ENCODE data around the gene TNFRSF1B.

Gene TNFRSF1B

DNA sequence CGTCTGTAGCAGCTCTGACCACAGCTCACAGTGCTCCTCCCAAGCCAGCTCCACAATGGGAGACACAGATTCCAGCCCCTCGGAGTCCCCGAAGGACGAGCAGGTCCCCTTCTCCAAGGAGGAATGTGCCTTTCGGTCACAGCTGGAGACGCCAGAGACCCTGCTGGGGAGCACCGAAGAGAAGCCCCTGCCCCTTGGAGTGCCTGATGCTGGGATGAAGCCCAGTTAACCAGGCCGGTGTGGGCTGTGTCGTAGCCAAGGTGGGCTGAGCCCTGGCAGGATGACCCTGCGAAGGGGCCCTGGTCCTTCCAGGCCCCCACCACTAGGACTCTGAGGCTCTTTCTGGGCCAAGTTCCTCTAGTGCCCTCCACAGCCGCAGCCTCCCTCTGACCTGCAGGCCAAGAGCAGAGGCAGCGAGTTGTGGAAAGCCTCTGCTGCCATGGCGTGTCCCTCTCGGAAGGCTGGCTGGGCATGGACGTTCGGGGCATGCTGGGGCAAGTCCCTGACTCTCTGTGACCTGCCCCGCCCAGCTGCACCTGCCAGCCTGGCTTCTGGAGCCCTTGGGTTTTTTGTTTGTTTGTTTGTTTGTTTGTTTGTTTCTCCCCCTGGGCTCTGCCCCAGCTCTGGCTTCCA is 40.1 kb downstream of the TNFRSF1B start:
- POLR2A ChIA-PET (ENCODE audit: low non-redundant PET) = interaction anchor here (0.6 kb wide), 1 partner anchor 9 kb away, joined by 3 read pairs; no protein-coding TSS in a partner anchor
- DNase-seq (ENCODE audit: low spot score) = no peak
- no peak overlapping the region for H3K27ac ChIP-seq
- TF ChIP-seq CTCF (conservative IDR thresholded peaks at IDR 0.05; ENCODE audit: low read depth) = no peak
- CTCF ChIA-PET = interaction anchor here (0.6 to 1.2 kb wide), 6 partner anchors 56 to 83 kb away, joined by 3 to 5 read pairs (median 3); no protein-coding TSS in a partner anchor

DNA sequence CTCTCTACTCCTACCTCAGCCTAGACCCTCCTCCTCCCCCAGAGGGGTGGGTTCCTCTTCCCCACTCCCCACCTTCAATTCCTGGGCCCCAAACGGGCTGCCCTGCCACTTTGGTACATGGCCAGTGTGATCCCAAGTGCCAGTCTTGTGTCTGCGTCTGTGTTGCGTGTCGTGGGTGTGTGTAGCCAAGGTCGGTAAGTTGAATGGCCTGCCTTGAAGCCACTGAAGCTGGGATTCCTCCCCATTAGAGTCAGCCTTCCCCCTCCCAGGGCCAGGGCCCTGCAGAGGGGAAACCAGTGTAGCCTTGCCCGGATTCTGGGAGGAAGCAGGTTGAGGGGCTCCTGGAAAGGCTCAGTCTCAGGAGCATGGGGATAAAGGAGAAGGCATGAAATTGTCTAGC is 41.5 kb downstream of the TNFRSF1B start:
- CTCF ChIA-PET = interaction anchor here (0.6 to 4.5 kb wide), 5 partner anchors 14 to 305 kb away, joined by 3 to 63 read pairs (median 3); no protein-coding TSS in a partner anchor
- TF ChIP-seq CTCF (conservative IDR thresholded peaks at IDR 0.05; ENCODE audit: low read depth) = no peak
- POLR2A ChIA-PET (ENCODE audit: low non-redundant PET) = no interaction called here
- DNase-seq (ENCODE audit: low spot score) = no peak
- H3K27ac ChIP-seq = no peak overlapping the region

GRCh38 chr1:12208764-12209494 is 42.1 kb downstream of the TNFRSF1B start:
- H3K27ac ChIP-seq = no peak overlapping the region
- TF ChIP-seq CTCF (conservative IDR thresholded peaks at IDR 0.05; ENCODE audit: low read depth) = peak; percentile 86
- CTCF ChIA-PET = interaction anchor here (0.5 to 4.5 kb wide), 5 partner anchors 13 to 304 kb away, joined by 3 to 63 read pairs (median 3); no protein-coding TSS in a partner anchor
- peak; percentile 82 for DNase-seq (ENCODE audit: low spot score)
- POLR2A ChIA-PET (ENCODE audit: low non-redundant PET) = no interaction called here

- CTCF ChIA-PET = interaction anchor here (0.5 to 4.5 kb wide), 3 partner anchors 17 to 120 kb away, joined by 3 to 63 read pairs (median 3); no protein-coding TSS in a partner anchor
- no peak for TF ChIP-seq CTCF (conservative IDR thresholded peaks at IDR 0.05; ENCODE audit: low read depth)
- no peak for DNase-seq (ENCODE audit: low spot score)
- no peak overlapping the region for H3K27ac ChIP-seq
- POLR2A ChIA-PET (ENCODE audit: low non-redundant PET) = no interaction called here
These were observed 42.7 kb downstream of the TNFRSF1B start for GRCh38 chr1:12209495-12209832.

- ChIA-PET CTCF (interaction anchor here (1.7 to 2.4 kb wide), 2 partner anchors 14 to 90 kb away, joined by 6 to 16 read pairs; no protein-coding TSS in a partner anchor), POLR2A (ENCODE audit: low non-redundant PET) (no interaction called here)
- no peak overlapping the region for H3K27ac ChIP-seq
- DNase-seq (ENCODE audit: low spot score) = no peak
- no peak for TF ChIP-seq CTCF (conservative IDR thresholded peaks at IDR 0.05; ENCODE audit: low read depth)
These were observed 48.5 kb downstream of the TNFRSF1B start for GRCh38 chr1:12215118-12215961.

DNA sequence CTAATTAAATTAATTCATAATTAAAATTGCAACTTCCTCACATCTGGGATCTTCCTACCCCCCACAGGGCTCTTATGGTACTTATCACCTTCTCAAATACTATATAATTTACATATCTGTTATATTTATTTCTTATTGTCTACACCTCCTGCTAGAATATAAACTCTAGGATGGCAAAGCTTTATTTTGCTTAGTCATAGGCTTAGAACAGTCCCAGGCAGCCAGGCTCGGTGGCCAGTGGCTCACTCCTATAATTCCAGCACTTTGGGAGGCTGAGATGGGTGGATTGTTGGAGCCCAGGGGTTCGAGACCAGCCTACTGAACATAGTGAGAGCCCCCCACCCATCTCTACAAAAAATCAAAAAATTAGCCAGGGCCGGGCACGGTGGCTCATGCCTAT is 53.0 kb downstream of the TNFRSF1B start:
- no peak for TF ChIP-seq CTCF (conservative IDR thresholded peaks at IDR 0.05; ENCODE audit: low read depth)
- ChIA-PET POLR2A (ENCODE audit: low non-redundant PET) (no interaction called here), CTCF (no interaction called here)

More for the DNA sequence above, 53.0 kb downstream of the TNFRSF1B start:
- no peak overlapping the region for H3K27ac ChIP-seq
- DNase-seq (ENCODE audit: low spot score) = no peak
